Trophoblast cell (in vitro differentiated cells and primary cell): ENCODE measurements around the gene NOP9.

Source experiments
- DNase-seq, 2 donors: peaks; one replicate each; pipeline ENCODE4 v3.0.0-alpha.2; 2016
- H2AFZ ChIP-seq: 2 replicates; pipeline ENCODE4 v1.6.1; 2013; ENCODE audit warnings: low read length, moderate library complexity, mild to moderate bottlenecking; ENCODE audit not compliant: insufficient read depth, poor library complexity
- H2AK5ac ChIP-seq: 2 replicates; pipeline ENCODE4 v1.6.1; 2013; ENCODE audit warnings: mild to moderate bottlenecking, low read length
- H2BK120ac ChIP-seq: 2 replicates; pipeline ENCODE4 v1.6.1; 2013; ENCODE audit warnings: low read length, mild to moderate bottlenecking, moderate library complexity; ENCODE audit not compliant: insufficient read depth, poor library complexity
- H2BK12ac ChIP-seq: 2 replicates; pipeline ENCODE4 v1.6.1; 2013; ENCODE audit warnings: mild to moderate bottlenecking, low read length, moderate library complexity
- H2BK5ac ChIP-seq: 2 replicates; pipeline ENCODE4 v1.6.1; 2013; ENCODE audit warnings: low read length, low read depth, moderate library complexity, mild to moderate bottlenecking; ENCODE audit not compliant: poor library complexity
- H3K14ac ChIP-seq: 2 replicates; pipeline ENCODE4 v1.6.1; 2013; ENCODE audit warnings: mild to moderate bottlenecking, low read length
- H3K18ac ChIP-seq: 2 replicates; pipeline ENCODE4 v1.6.1; 2013; ENCODE audit warnings: mild to moderate bottlenecking, low read length
- H3K23ac ChIP-seq: 2 replicates; pipeline ENCODE4 v1.6.1; 2013; ENCODE audit warnings: low read length
- H3K27ac ChIP-seq: 2 replicates; pipeline ENCODE4 v1.5.1; 2013; ENCODE audit warnings: low read depth, mild to moderate bottlenecking, inconsistent platforms, low read length, moderate library complexity
- H3K27me3 ChIP-seq: 2 replicates; pipeline ENCODE4 v1.6.1; 2013; ENCODE audit warnings: inconsistent platforms, mild to moderate bottlenecking, low read length, moderate library complexity; ENCODE audit not compliant: insufficient read depth
- H3K36me3 ChIP-seq, 2 experiments: 1 replicate in 1 of 2; 2 replicates in 1 of 2; pipeline ENCODE4 v1.6.1; 2013; ENCODE audit warnings: low read length in 2 of 2, mild to moderate bottlenecking in 2 of 2, moderate library complexity in 1 of 2; ENCODE audit not compliant: insufficient read depth in 2 of 2, control insufficient read depth in 1 of 2
- H3K4ac ChIP-seq: 2 replicates; pipeline ENCODE4 v1.6.1; 2013; ENCODE audit warnings: low read depth, mild to moderate bottlenecking, low read length, moderate library complexity
- H3K4me1 ChIP-seq, 2 experiments: 1 replicate in 1 of 2; 2 replicates in 1 of 2; pipeline ENCODE4 v1.6.1; 2013; ENCODE audit warnings: low read length in 2 of 2, mild to moderate bottlenecking in 2 of 2, moderate library complexity in 1 of 2; ENCODE audit not compliant: insufficient read depth in 2 of 2, control insufficient read depth in 1 of 2
- H3K4me2 ChIP-seq: 2 replicates; pipeline ENCODE4 v1.6.1; 2013; ENCODE audit warnings: inconsistent platforms, mild to moderate bottlenecking, low read length, moderate library complexity
- H3K4me3 ChIP-seq: 2 replicates; pipeline ENCODE4 v1.5.1; 2013; ENCODE audit warnings: mild to moderate bottlenecking, low read depth, low read length, inconsistent platforms
- H3K79me1 ChIP-seq: one replicate; pipeline ENCODE4 v1.6.1; 2013; ENCODE audit warnings: low read length
- H3K79me2 ChIP-seq: 2 replicates; pipeline ENCODE4 v1.6.1; 2013; ENCODE audit warnings: low read length, mild to moderate bottlenecking; ENCODE audit not compliant: control insufficient read depth, insufficient read depth, poor library complexity
- H3K9ac ChIP-seq: 2 replicates; pipeline ENCODE4 v1.6.1; 2013; ENCODE audit warnings: mild to moderate bottlenecking, low read length
- H3K9me3 ChIP-seq: 2 replicates; pipeline ENCODE4 v1.6.1; 2013; ENCODE audit warnings: low read depth, mild to moderate bottlenecking, control low read depth, inconsistent platforms, low read length; ENCODE audit not compliant: insufficient read depth
- H4K12ac ChIP-seq: 2 replicates; pipeline ENCODE4 v1.6.1; 2013; ENCODE audit warnings: low read depth, mild to moderate bottlenecking, low read length, moderate library complexity
- H4K8ac ChIP-seq: 2 replicates; pipeline ENCODE4 v1.6.1; 2013; ENCODE audit warnings: low read depth, mild to moderate bottlenecking, low read length, moderate library complexity
- H4K91ac ChIP-seq: one replicate; pipeline ENCODE4 v1.6.1; 2013; ENCODE audit warnings: low read depth, mild to moderate bottlenecking, low read length, moderate library complexity
- WGBS: extraction: QIAGEN DNeasy Blood & Tissue Kit; methylation state at CpG from one replicate; pipeline ENCODE4 v1.1.7; 2013; ENCODE audit warnings: missing lambda C conversion rate; ENCODE audit not compliant: insufficient read length, insufficient coverage; ENCODE audit errors: extremely low coverage; 5-methylcytosine and 5-hydroxymethylcytosine counted together

Gene NOP9

GRCh38 chr14:24259282-24260025 lies 40.2 kb upstream of the NOP9 start:
- Histone ChIP-seq H4K8ac (no peak overlapping the region), H3K27ac (no peak overlapping the region), H3K14ac (no peak overlapping the region), H2BK120ac (no peak overlapping the region), H3K4me2 (no peak overlapping the region), H3K4ac (no peak overlapping the region), H3K18ac (no peak overlapping the region), H3K4me1 (peaks cover 25 to 27% of the 10 kb centered on the region in 2 experiments), H3K9ac (no peak overlapping the region), H3K36me3 (peaks cover 47 to 48% of the 10 kb centered on the region in 2 experiments), H3K79me2 (peaks cover 8% of the 10 kb centered on the region), H2BK5ac (no peak overlapping the region), H3K4me3 (no peak overlapping the region), H4K12ac (no peak overlapping the region), H3K27me3 (no peaks in the 10 kb centered on the region), H2AFZ (no peak overlapping the region), H2AK5ac (no peak overlapping the region), H2BK12ac (no peak overlapping the region), H3K23ac (no peak overlapping the region), H3K79me1 (peaks cover 25% of the 10 kb centered on the region), H4K91ac (no peak overlapping the region), H3K9me3 (peaks cover 1% of the 10 kb centered on the region)
- no CpG with 5 or more reads among the region's 16 CpGs for WGBS
- DNase-seq: no peak

DNA sequence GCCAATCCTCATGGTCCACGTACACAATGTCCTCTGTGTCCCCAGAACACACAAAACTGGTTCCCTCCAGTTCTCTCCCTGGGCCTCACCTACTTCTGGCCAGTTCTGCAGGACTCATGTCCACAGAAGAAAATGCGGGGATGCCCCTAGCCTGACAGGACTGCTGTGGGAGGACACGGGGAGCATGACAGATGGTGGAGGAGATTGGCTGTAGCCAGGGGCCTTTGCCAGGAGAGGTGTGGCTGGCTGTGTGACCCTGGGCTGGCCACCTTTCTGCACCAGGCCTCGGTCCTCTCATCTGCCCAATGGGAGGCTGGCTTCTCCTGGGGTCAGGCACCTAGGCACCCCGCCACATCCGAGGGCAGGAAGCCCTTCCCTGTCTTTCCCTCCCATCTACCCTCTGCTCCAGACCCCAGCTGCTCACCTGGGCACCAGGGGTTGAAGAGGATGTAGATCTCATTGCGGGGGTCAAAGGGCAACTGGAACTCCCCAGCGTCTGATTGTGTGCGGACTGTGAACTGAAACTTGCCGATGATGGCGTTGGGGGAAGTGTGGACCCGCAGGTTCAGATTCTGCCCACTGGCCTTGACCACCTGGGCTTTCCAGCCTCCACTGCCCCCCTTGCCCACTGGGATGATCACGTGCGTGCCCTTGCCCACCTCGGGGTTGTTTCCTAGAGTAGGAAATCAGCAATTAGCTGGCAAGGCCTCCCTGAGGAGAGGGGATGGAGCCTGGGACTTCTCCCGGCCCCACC lies 39.4 kb upstream of the NOP9 start:
- H3K23ac ChIP-seq: no peak overlapping the region
- H3K4ac ChIP-seq: no peak overlapping the region
- DNase-seq: no peak
- H3K9ac ChIP-seq: no peak overlapping the region
- H2BK120ac ChIP-seq: no peak overlapping the region
- peak overlapping the region; percentile 4 for H4K91ac ChIP-seq
- H2BK5ac ChIP-seq: no peak overlapping the region
- H3K9me3 ChIP-seq: peaks cover 1% of the 10 kb centered on the region
- no peak overlapping the region for H2BK12ac ChIP-seq
- H3K79me1 ChIP-seq: peaks cover 32% of the 10 kb centered on the region
- no peak overlapping the region for H3K4me2 ChIP-seq
- H3K27ac ChIP-seq: no peak overlapping the region
- H3K4me3 ChIP-seq: no peak overlapping the region
- peaks cover 10% of the 10 kb centered on the region for H3K79me2 ChIP-seq
- H4K12ac ChIP-seq: no peak overlapping the region
- H4K8ac ChIP-seq: no peak overlapping the region
- no peak overlapping the region for H3K14ac ChIP-seq
- peaks cover 40 to 41% of the 10 kb centered on the region in 2 experiments for H3K36me3 ChIP-seq
- peaks cover 32 to 34% of the 10 kb centered on the region in 2 experiments for H3K4me1 ChIP-seq
- H2AFZ ChIP-seq: no peak overlapping the region
- no peaks in the 10 kb centered on the region for H3K27me3 ChIP-seq
- no CpG with 5 or more reads among the region's 16 CpGs for whole genome bisulfite sequencing
- no peak overlapping the region for H2AK5ac ChIP-seq
- H3K18ac ChIP-seq: peak overlapping the region; percentile 17

- Histone ChIP-seq H4K8ac (no peak overlapping the region), H3K14ac (no peak overlapping the region), H3K79me1 (peaks cover 32% of the 10 kb centered on the region), H3K27ac (no peak overlapping the region), H3K9ac (no peak overlapping the region), H2AFZ (no peak overlapping the region), H3K9me3 (peaks cover 1% of the 10 kb centered on the region), H3K18ac (no peak overlapping the region), H3K36me3 (peaks cover 34 to 39% of the 10 kb centered on the region in 2 experiments), H3K23ac (no peak overlapping the region), H2AK5ac (peak overlapping the region; percentile 3), H3K4me1 (peaks cover 32 to 34% of the 10 kb centered on the region in 2 experiments), H3K27me3 (no peaks in the 10 kb centered on the region), H4K91ac (no peak overlapping the region), H3K4ac (no peak overlapping the region), H3K4me3 (no peak overlapping the region), H2BK5ac (no peak overlapping the region), H2BK12ac (no peak overlapping the region), H3K79me2 (peaks cover 10% of the 10 kb centered on the region), H4K12ac (no peak overlapping the region), H2BK120ac (no peak overlapping the region), H3K4me2 (no peak overlapping the region)
- DNase-seq: no peak
- WGBS: no CpG with 5 or more reads among the region's 4 CpGs
Measured at GRCh38 chr14:24260780-24261157, 38.9 kb upstream of the NOP9 start.

GRCh38 chr14:24261256-24261968 lies 38.2 kb upstream of the NOP9 start:
- H2BK5ac ChIP-seq: peak overlapping the region; percentile 7
- H3K36me3 ChIP-seq: peaks cover 33 to 38% of the 10 kb centered on the region in 2 experiments
- H2AFZ ChIP-seq: no peak overlapping the region
- peak overlapping the region; percentile 96 for H4K91ac ChIP-seq
- H4K12ac ChIP-seq: no peak overlapping the region
- H3K27me3 ChIP-seq: no peaks in the 10 kb centered on the region
- no peak overlapping the region for H2BK120ac ChIP-seq
- no peak overlapping the region for H3K9ac ChIP-seq
- no peak for DNase-seq
- no peak overlapping the region for H3K4me2 ChIP-seq
- H3K4ac ChIP-seq: no peak overlapping the region
- H3K23ac ChIP-seq: no peak overlapping the region
- peaks cover 32 to 34% of the 10 kb centered on the region in 2 experiments for H3K4me1 ChIP-seq
- H3K14ac ChIP-seq: no peak overlapping the region
- no peak overlapping the region for H3K4me3 ChIP-seq
- no CpG with 5 or more reads among the region's 20 CpGs for WGBS
- H3K18ac ChIP-seq: no peak overlapping the region
- no peak overlapping the region for H3K27ac ChIP-seq
- H2BK12ac ChIP-seq: no peak overlapping the region
- H4K8ac ChIP-seq: no peak overlapping the region
- H3K79me2 ChIP-seq: peaks cover 10% of the 10 kb centered on the region
- H3K79me1 ChIP-seq: peaks cover 32% of the 10 kb centered on the region
- H3K9me3 ChIP-seq: no peaks in the 10 kb centered on the region
- H2AK5ac ChIP-seq: peak overlapping the region; percentile 8
